Fibroblast of lung (primary cell): Measurements from ENCODE around the gene SPON1. TPM values are rescaled to one million over a fixed set of nuclear protein-coding genes. Genes with fewer than 3 reads are reported as not detected.

Experiments
- DNase-seq, 2 donors: peaks; one replicate each; pipeline versions ENCODE4 v3.0.0 to v3.0.0-alpha.2; 2010; ENCODE audit warnings: low read depth in 2 of 2
- H2AFZ ChIP-seq: 2 replicates; pipeline ENCODE4 v1.5.1; 2012; ENCODE audit warnings: low read length, control low read depth, inconsistent platforms
- H3K27ac ChIP-seq: 2 replicates; pipeline ENCODE4 v1.5.1; 2011; ENCODE audit warnings: low read length, control low read depth; ENCODE audit not compliant: insufficient read depth
- H3K27me3 ChIP-seq: 2 replicates; pipeline ENCODE4 v1.5.1; 2011; ENCODE audit warnings: mild to moderate bottlenecking, low read length; ENCODE audit not compliant: control insufficient read depth, insufficient read depth
- H3K36me3 ChIP-seq: 2 replicates; pipeline ENCODE4 v1.5.1; 2011; ENCODE audit warnings: low read length; ENCODE audit not compliant: control insufficient read depth, insufficient read depth
- H3K4me1 ChIP-seq: 2 replicates; pipeline ENCODE4 v1.5.1; 2011; ENCODE audit warnings: low read length; ENCODE audit not compliant: control insufficient read depth, insufficient read depth; ENCODE audit errors: extremely low read depth
- H3K4me2 ChIP-seq: 2 replicates; pipeline ENCODE4 v1.5.1; 2011; ENCODE audit warnings: low read length, control low read depth; ENCODE audit not compliant: insufficient read depth; ENCODE audit errors: extremely low read depth
- H3K4me3 ChIP-seq, 4 experiments: fragments of 200-600 bp in 1 of 4; sonication (generic) in 1 of 4; replicated peaks in 1 of 4; 2 replicates each; pipeline ENCODE4 v1.5.1; 2011 to 2016; ENCODE audit warnings: low read length in 4 of 4, low read depth in 3 of 4, mild to moderate bottlenecking in 3 of 4, control low read depth in 2 of 4, inconsistent platforms in 1 of 4, mixed read lengths in 1 of 4; ENCODE audit not compliant: insufficient read depth in 1 of 4; ENCODE audit errors: control extremely low read depth in 1 of 4
- H3K79me2 ChIP-seq: 2 replicates; pipeline ENCODE4 v1.5.1; 2012; ENCODE audit warnings: mild to moderate bottlenecking, low read length, inconsistent platforms; ENCODE audit not compliant: control insufficient read depth, insufficient read depth
- H3K9ac ChIP-seq: 2 replicates; pipeline ENCODE4 v1.5.1; 2011; ENCODE audit warnings: mild to moderate bottlenecking, low read length, control low read depth; ENCODE audit not compliant: insufficient read depth
- H3K9me3 ChIP-seq: 2 replicates; pipeline ENCODE4 v1.5.1; 2012; ENCODE audit warnings: low read depth, low read length; ENCODE audit not compliant: control insufficient read depth, insufficient read depth
- H4K20me1 ChIP-seq: 2 replicates; pipeline ENCODE4 v1.5.1; 2011; ENCODE audit warnings: low read length; ENCODE audit not compliant: control insufficient read depth, insufficient read depth; ENCODE audit errors: extremely low read depth
- EZH2 ChIP-seq: IDR thresholded peaks from 2 replicates; pipeline ENCODE4 v1.5.1; 2012; ENCODE audit warnings: low read length, control low read depth, mild to moderate bottlenecking; ENCODE audit errors: missing control alignments
- polyA plus RNA-seq, 2 donors: library from polyadenylated mRNA; depleted of rRNA in 1 of 2; stranded (reverse) in 1 of 2; unstranded in 1 of 2; fragments of >200 nt; gene quantifications; 2 replicates each; pipeline ENCODE4 v1.2.1, GENCODE V29; 2011 to 2012; ENCODE audit warnings: missing spikeins in 1 of 2
- total RNA-seq: library from RNA; depleted of rRNA; stranded (reverse); fragments of >200 nt; gene quantifications from 2 replicates; pipeline ENCODE4 v1.2.1, GENCODE V29; 2014
- TF ChIP-seq, protein P1 (sequence below), 2 donors: IDR thresholded peaks in 1 of 2; conservative IDR thresholded peaks in 1 of 2; 1 replicate in 1 of 2; 2 replicates in 1 of 2; pipeline ENCODE4 v1.5.1; 2011 to 2012; ENCODE audit warnings: low read length in 2 of 2, control low read depth in 1 of 2, inconsistent platforms in 1 of 2, low read depth in 1 of 2, mild to moderate bottlenecking in 1 of 2

Gene SPON1
- total and polyA plus RNA-seq, 2 donors (not counting 1 experiment from before 2014, with no cell fraction given) = 0.45 to 3.5 TPM

DNA sequence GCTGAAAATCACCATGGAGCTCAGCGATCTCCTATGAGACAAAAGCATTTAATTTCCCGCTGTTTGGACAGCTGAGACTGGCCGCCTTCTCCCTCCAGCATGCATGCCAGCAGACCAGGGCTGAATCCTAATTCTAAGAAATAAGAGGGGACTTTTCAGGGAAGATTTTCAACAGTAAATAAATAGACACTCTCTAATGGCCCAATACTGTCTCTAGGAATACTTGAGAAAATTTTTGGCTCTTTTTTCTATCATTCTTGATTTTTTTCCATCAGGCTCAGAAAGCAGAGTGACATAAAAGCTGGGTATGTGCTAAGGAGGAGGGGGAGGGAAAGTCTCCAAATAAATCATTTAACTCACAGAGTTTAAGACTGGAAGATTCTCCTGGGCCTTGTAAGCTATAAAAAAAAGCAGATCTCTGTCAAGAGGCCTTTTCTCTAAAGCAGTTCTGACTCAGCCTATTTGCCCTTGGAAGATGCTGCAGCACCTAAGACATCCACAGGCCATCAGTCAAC, 17.6 kb upstream of the SPON1 start:
- Histone ChIP-seq H3K27ac (no peak overlapping the region), H3K9me3 (no peaks in the 10 kb centered on the region), H3K36me3 (no peaks in the 10 kb centered on the region), H3K4me2 (no peak overlapping the region), H3K9ac (no peak overlapping the region), H3K4me1 (no peaks in the 10 kb centered on the region), H3K79me2 (no peaks in the 10 kb centered on the region), H3K27me3 (no peaks in the 10 kb centered on the region), H2AFZ (no peak overlapping the region), H4K20me1 (no peaks in the 10 kb centered on the region), H3K4me3 (no peak overlapping the region)
- DNase-seq = no peak
- no peak for TF ChIP-seq EZH2

DNA sequence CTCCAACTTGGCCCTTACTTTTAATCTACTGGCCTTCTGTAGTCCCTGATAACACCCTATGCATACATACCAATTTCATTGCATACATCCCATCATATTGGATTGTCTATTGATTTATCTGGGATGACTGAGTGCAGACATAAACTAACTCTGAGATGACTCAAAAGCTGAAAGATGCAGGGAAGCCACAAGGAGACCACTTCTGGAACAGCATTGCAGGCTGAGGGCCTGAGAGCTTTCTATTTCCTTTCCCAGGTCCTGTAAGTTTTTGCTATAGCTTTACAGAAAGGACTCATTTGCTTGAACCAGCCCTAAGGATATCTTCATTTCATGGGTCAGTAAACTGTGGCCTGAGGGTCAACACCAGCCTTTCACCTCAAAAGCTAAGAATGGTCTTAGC, 15.1 kb upstream of the SPON1 start:
- no peak overlapping the region for H3K27ac ChIP-seq
- TF ChIP-seq, protein P1, sequence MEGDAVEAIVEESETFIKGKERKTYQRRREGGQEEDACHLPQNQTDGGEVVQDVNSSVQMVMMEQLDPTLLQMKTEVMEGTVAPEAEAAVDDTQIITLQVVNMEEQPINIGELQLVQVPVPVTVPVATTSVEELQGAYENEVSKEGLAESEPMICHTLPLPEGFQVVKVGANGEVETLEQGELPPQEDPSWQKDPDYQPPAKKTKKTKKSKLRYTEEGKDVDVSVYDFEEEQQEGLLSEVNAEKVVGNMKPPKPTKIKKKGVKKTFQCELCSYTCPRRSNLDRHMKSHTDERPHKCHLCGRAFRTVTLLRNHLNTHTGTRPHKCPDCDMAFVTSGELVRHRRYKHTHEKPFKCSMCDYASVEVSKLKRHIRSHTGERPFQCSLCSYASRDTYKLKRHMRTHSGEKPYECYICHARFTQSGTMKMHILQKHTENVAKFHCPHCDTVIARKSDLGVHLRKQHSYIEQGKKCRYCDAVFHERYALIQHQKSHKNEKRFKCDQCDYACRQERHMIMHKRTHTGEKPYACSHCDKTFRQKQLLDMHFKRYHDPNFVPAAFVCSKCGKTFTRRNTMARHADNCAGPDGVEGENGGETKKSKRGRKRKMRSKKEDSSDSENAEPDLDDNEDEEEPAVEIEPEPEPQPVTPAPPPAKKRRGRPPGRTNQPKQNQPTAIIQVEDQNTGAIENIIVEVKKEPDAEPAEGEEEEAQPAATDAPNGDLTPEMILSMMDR (conservative IDR thresholded peaks at IDR 0.05 in 1 of 2, IDR thresholded peaks at IDR 0.05 in 1 of 2; ENCODE audit: low read depth in 1 of 2, low read length in 2 of 2) = no peak
- TF ChIP-seq EZH2 = no peak

DNA sequence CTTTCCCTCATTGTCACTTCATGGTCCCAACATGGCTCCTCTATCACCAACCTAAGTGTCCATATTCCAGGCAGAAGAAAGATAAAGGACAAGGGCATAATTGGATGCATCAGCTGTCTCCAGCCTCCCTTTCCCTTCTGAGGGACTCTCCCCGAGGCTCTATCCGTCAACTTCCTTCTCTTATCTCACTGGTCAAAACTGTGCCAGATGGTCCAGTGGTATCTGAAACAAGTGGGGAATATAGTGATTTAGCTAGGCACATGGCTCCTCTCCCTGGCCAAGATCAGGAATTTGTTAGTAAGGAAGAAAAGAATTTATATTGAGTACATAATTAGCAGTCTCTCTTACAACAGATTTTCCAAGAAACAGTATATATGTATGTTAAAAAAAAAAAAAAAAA, 12.6 kb upstream of the SPON1 start:
- Histone ChIP-seq H3K36me3 (no peaks in the 10 kb centered on the region), H3K9ac (no peak overlapping the region), H3K4me3 (no peak overlapping the region), H4K20me1 (no peaks in the 10 kb centered on the region), H3K4me2 (no peak overlapping the region), H3K27me3 (no peaks in the 10 kb centered on the region), H3K9me3 (no peaks in the 10 kb centered on the region), H2AFZ (no peak overlapping the region), H3K27ac (no peak overlapping the region), H3K4me1 (no peaks in the 10 kb centered on the region), H3K79me2 (no peaks in the 10 kb centered on the region)
- no peak for TF ChIP-seq EZH2
- TF ChIP-seq, protein P1 (conservative IDR thresholded peaks at IDR 0.05 in 1 of 2, IDR thresholded peaks at IDR 0.05 in 1 of 2; ENCODE audit: low read depth in 1 of 2, low read length in 2 of 2) = no peak
- DNase-seq = no peak

More for the DNA sequence above, 15.1 kb upstream of the SPON1 start:
- H3K4me3 ChIP-seq = no peak overlapping the region
- no peaks in the 10 kb centered on the region for H4K20me1 ChIP-seq
- H3K9me3 ChIP-seq = no peaks in the 10 kb centered on the region
- no peak overlapping the region for H3K4me2 ChIP-seq
- H3K36me3 ChIP-seq = no peaks in the 10 kb centered on the region
- no peaks in the 10 kb centered on the region for H3K4me1 ChIP-seq
- H3K9ac ChIP-seq = no peak overlapping the region
- H3K27me3 ChIP-seq = no peaks in the 10 kb centered on the region
- H2AFZ ChIP-seq = no peak overlapping the region
- H3K79me2 ChIP-seq = no peaks in the 10 kb centered on the region
- DNase-seq = peak in 1 of 2 donors; percentile 24
